HUES6 (cell line): ENCODE results near the gene C20orf204.
A peak's percentile ranks its signal among the peaks of the same experiment; 100 is the strongest.

Experiments
- H3K27ac ChIP-seq: 2 replicates; pipeline ENCODE4 v1.7.0; 2013; ENCODE audit warnings: low read depth, mild to moderate bottlenecking, low read length, inconsistent platforms
- H3K27me3 ChIP-seq: 2 replicates; pipeline ENCODE4 v1.6.1; 2013; ENCODE audit warnings: low read length; ENCODE audit not compliant: control insufficient read depth, insufficient read depth
- H3K36me3 ChIP-seq: 2 replicates; pipeline ENCODE4 v1.6.1; 2013; ENCODE audit warnings: low read length; ENCODE audit not compliant: control insufficient read depth, insufficient read depth
- H3K4me1 ChIP-seq: 2 replicates; pipeline ENCODE4 v1.6.1; 2013; ENCODE audit warnings: low read length; ENCODE audit not compliant: control insufficient read depth, insufficient read depth
- H3K4me3 ChIP-seq: 2 replicates; pipeline ENCODE4 v1.5.1; 2013; ENCODE audit warnings: low read depth, low read length
- H3K9ac ChIP-seq: one replicate; pipeline ENCODE4 v1.6.1; 2013; ENCODE audit warnings: mild to moderate bottlenecking, low read length
- H3K9me3 ChIP-seq: 2 replicates; pipeline ENCODE4 v1.6.1; 2013; ENCODE audit warnings: low read depth, low read length; ENCODE audit not compliant: control insufficient read depth, insufficient read depth

C20orf204 gene, protein sequence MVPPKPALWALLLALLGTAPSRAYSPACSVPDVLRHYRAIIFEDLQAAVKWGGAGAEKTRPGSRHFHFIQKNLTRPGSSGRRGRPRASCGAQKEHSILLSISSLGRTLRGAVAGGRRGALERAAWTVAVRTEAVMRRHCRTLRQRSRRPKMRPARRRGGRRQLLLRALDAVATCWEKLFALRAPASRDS

GRCh38 chr20:64035933-64036345 is at the start of gene C20orf204:
TSS of gene C20orf204 (plus strand) at chr20:64036182. CDS start at chr20:64036324, 142 bp downstream.
- Histone ChIP-seq H3K27me3 (peaks cover 41% of the 10 kb centered on the region), H3K36me3 (peaks cover 34% of the 10 kb centered on the region), H3K9me3 (no peaks in the 10 kb centered on the region), H3K4me1 (peaks cover 26% of the 10 kb centered on the region), H3K4me3 (no peak within 1 kb of the TSS; the same call in 1 of the 2 replicates), H3K27ac (peak within 1 kb of the TSS; percentile 13; the same call in 1 of the 2 replicates), H3K9ac (peak within 1 kb of the TSS; percentile 24)

DNA sequence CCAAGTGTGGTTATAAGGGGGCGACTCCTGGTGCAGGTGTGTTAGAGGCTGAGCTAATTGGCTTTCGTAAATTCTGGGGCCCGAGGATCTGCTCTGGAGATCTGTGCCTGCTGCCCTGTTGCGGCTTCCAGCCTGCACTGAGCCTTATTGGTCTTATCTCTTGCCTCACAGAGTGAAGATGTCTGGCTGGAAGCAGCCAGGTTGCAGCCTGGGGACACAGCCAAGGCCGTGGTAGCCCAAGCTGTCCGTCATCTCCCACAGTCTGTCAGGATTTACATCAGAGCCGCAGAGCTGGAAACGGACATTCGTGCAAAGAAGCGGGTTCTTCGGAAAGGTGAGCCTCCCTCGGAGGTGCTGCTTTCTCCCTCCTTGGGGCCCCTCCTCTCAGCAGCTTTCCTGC is 35.1 kb upstream of the C20orf204 start:
- Histone ChIP-seq H3K36me3 (peaks cover 79% of the 10 kb centered on the region), H3K9ac (no peak overlapping the region), H3K9me3 (no peaks in the 10 kb centered on the region), H3K4me3 (no peak overlapping the region), H3K27me3 (no peaks in the 10 kb centered on the region), H3K4me1 (no peaks in the 10 kb centered on the region), H3K27ac (no peak overlapping the region)

- H3K4me3 ChIP-seq: no peak overlapping the region
- no peaks in the 10 kb centered on the region for H3K4me1 ChIP-seq
- peaks cover 76% of the 10 kb centered on the region for H3K36me3 ChIP-seq
- H3K27me3 ChIP-seq: no peaks in the 10 kb centered on the region
- H3K9me3 ChIP-seq: no peaks in the 10 kb centered on the region
- H3K27ac ChIP-seq: no peak overlapping the region
- no peak overlapping the region for H3K9ac ChIP-seq
Observed at GRCh38 chr20:64001607-64002011, 34.4 kb upstream of the C20orf204 start.

DNA sequence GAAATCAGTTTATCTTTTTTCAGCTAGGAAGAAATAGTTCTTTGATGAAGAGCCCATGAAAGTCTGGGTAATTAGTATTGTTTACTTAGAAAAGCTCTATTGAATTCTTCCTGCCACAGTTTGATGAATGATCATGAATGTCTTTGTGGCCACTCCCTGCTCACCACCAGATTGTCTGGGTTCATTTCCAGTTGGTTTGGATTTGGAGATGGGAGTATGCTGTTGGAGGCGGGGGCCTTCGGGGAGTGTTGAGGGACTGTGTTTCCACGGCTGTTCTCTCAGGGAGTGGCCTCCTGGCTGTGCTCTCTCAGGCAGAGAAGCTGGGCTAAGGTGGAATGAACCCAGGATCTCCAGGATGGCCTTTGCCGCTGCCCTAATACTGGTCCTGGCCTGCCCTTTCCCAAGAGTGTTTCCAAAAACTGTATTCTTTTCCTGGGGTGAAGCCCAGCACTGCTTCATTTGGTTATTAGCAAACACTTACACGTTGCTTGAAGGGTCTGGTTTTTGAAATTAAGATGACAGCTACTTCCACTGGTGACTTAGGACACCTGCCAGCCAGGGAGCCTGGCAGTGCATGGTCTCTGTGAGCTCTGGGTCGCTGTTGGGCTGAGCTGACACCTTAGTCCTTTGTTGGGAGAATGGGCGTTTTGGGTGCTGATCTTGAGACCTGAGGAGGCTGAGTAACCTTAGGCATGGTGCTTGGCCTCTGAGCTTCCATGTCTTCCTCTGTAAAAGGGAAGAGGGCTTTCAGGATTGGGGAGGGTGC is 31.8 kb upstream of the C20orf204 start:
- peaks cover 5% of the 10 kb centered on the region; the same call in 1 of the 2 replicates for H3K9me3 ChIP-seq
- peaks cover 78% of the 10 kb centered on the region for H3K36me3 ChIP-seq
- H3K9ac ChIP-seq: no peak overlapping the region
- no peaks in the 10 kb centered on the region for H3K4me1 ChIP-seq
- no peaks in the 10 kb centered on the region for H3K27me3 ChIP-seq
- no peak overlapping the region for H3K4me3 ChIP-seq
- H3K27ac ChIP-seq: no peak overlapping the region

DNA sequence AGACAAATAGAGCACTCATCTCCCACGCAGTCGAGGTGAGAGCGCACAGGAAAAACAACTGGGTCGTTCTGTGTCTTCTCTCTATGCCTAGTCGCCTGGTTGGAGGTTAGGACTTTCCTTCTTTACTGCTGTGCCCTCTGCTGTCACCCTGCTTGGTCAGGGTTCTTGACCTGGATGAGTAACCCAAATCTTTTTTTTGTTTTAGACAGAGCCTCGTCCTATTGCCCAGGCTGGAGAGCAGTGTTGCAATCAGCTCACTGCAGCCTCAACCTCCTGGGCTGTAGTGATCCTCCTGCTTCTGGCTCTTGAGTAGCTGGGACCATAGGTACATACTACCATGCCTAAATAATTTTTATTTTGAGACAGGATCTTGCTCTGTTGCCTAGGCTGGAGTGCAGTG is 30.6 kb upstream of the C20orf204 start:
- peaks cover 76% of the 10 kb centered on the region for H3K36me3 ChIP-seq
- H3K27ac ChIP-seq: no peak overlapping the region
- H3K27me3 ChIP-seq: no peaks in the 10 kb centered on the region
- peaks cover 5% of the 10 kb centered on the region; the same call in 1 of the 2 replicates for H3K9me3 ChIP-seq
- H3K9ac ChIP-seq: no peak overlapping the region
- no peak overlapping the region for H3K4me3 ChIP-seq
- H3K4me1 ChIP-seq: no peaks in the 10 kb centered on the region

DNA sequence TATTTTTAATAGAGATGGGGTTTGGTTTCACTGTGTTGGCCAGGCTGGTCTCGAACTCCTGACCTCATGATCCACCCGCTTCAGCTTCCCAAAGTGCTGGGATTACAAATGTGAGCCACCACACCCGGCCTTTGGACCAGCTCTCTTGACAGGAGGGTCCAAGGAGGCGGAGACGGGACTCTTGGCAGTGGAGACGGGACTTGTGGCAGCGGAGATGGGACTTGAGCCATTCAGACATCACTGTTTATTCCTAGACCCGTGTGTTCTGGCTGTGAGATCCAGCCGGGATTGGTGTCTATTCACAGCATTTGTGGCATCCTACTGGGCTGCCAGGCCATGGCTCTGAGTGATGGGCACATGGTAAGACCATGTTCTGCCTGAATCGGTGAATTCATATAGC is 29.5 kb upstream of the C20orf204 start:
- H3K4me3 ChIP-seq: no peak overlapping the region
- H3K27me3 ChIP-seq: no peaks in the 10 kb centered on the region
- no peak overlapping the region for H3K9ac ChIP-seq
- peaks cover 78% of the 10 kb centered on the region for H3K36me3 ChIP-seq
- no peak overlapping the region for H3K27ac ChIP-seq
- H3K4me1 ChIP-seq: no peaks in the 10 kb centered on the region
- H3K9me3 ChIP-seq: peaks cover 5% of the 10 kb centered on the region; the same call in 1 of the 2 replicates

GRCh38 chr20:64006902-64007301 is 29.1 kb upstream of the C20orf204 start:
- peaks cover 5% of the 10 kb centered on the region; the same call in 1 of the 2 replicates for H3K9me3 ChIP-seq
- H3K4me1 ChIP-seq: no peaks in the 10 kb centered on the region
- peaks cover 76% of the 10 kb centered on the region for H3K36me3 ChIP-seq
- H3K27ac ChIP-seq: no peak overlapping the region
- H3K27me3 ChIP-seq: no peaks in the 10 kb centered on the region
- H3K9ac ChIP-seq: no peak overlapping the region
- no peak overlapping the region for H3K4me3 ChIP-seq

- Histone ChIP-seq H3K36me3 (peaks cover 73% of the 10 kb centered on the region), H3K9me3 (peaks cover 5% of the 10 kb centered on the region; the same call in 1 of the 2 replicates), H3K27me3 (no peaks in the 10 kb centered on the region), H3K4me3 (no peak overlapping the region), H3K4me1 (no peaks in the 10 kb centered on the region), H3K27ac (no peak overlapping the region), H3K9ac (no peak overlapping the region)
Observed at GRCh38 chr20:64009811-64010387, 26.1 kb upstream of the C20orf204 start.

DNA sequence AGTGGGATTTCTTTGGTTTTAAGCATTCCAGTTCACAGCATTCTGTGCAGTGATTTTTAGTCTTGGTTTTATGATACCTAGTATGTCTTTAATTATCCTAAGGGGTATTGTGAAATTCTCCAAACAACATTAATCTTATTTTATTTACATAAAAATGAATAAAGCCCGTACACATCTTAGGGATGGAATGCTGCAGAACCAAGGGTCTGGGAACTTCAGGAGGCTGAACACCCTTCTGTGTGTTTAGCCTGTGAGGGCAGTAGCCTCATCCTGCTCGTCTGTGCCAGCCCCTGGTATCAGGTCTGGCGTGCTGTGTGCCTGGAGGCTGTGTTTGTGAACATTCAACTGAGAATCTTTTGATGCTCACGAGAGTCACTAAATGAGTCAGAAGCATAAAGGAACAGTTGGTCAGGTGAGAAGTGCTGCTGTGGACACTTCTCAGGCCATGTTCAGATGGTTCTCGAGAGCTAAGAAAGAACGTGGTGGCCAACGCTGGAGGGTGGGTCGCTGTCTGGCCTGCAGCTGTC is 25.2 kb upstream of the C20orf204 start:
- Histone ChIP-seq H3K9me3 (peaks cover 5% of the 10 kb centered on the region; the same call in 1 of the 2 replicates), H3K9ac (no peak overlapping the region), H3K27ac (no peak overlapping the region), H3K4me1 (no peaks in the 10 kb centered on the region), H3K4me3 (no peak overlapping the region), H3K36me3 (peaks cover 73% of the 10 kb centered on the region), H3K27me3 (no peaks in the 10 kb centered on the region)

GRCh38 chr20:64011366-64011779 is 24.6 kb upstream of the C20orf204 start:
- Histone ChIP-seq H3K4me3 (no peak overlapping the region), H3K4me1 (no peaks in the 10 kb centered on the region), H3K27ac (no peak overlapping the region), H3K27me3 (no peaks in the 10 kb centered on the region), H3K9ac (no peak overlapping the region), H3K9me3 (peaks cover 5% of the 10 kb centered on the region; the same call in 1 of the 2 replicates), H3K36me3 (peaks cover 73% of the 10 kb centered on the region)
